ENCODE measurements around the gene TAS2R1. TPM values are rescaled to one million over a fixed set of nuclear protein-coding genes. Genes with fewer than 3 reads are reported as not detected.

Gene TAS2R1
- total RNA-seq, 1 experiment from 2014 or later, result not detected

DNA sequence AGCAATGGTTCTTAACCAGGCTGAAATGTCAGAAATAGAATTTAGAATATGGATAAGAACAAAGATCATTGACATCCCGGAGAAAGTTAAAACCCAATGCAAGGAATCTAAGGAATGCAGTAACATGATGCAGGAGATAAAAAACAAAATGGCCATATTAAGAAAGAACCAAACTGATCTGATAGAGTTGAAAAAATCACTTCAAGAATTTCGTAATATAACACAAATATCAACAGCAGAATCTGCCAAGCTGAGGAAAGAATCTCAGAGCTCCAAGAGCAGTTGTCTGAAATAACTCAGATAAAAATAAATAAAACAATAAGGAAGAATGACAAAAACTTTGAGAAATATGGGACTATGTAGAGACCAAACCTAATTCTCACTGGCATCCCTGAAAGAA lies 37.8 kb upstream of the TAS2R1 start:
- ChIA-PET CTCF (no interaction called here), RAD21 (ENCODE audit: low non-redundant PET in 1 of 2, low total read pairs in 2 of 2, uncharacterized antibody in 2 of 2, unreplicated experiment in 2 of 2) (no interaction called here), POLR2A (no interaction called here)
- TF ChIP-seq POLR2A (IDR thresholded peaks at IDR 0.05; ENCODE audit: borderline replicate concordance, extremely low read depth, insufficient read depth, insufficient read length), result no peak
- TF ChIP-seq ELF1 (IDR thresholded peaks at IDR 0.05; ENCODE audit: borderline replicate concordance, low read depth), result no peak
- no peak for TF ChIP-seq SRF (IDR thresholded peaks at IDR 0.05; ENCODE audit: low read depth)
- TF ChIP-seq CEBPB (IDR thresholded peaks at IDR 0.05; ENCODE audit: low read depth), result no peak
- intact Hi-C loops (cut with micrococcal nuclease), result no loop called here
- Histone ChIP-seq H3K79me2 (ENCODE audit: insufficient read depth, low read length) (no peaks in the 10 kb centered on the region), H4K20me1 (ENCODE audit: insufficient read depth) (no peaks in the 10 kb centered on the region), H3K4me2 (ENCODE audit: low read length) (no peak overlapping the region), H3K4me3 (replicated peaks in 1 of 2; ENCODE audit: low read depth in 1 of 2, low read length in 2 of 2) (no peak overlapping the region), H3K9me2 (ENCODE audit: insufficient read depth) (no peaks in the 10 kb centered on the region), H2AFZ (ENCODE audit: low read depth, low read length, poor library complexity, severe bottlenecking) (no peak overlapping the region), H3K27me3 (ENCODE audit: insufficient read depth, low read length) (no peaks in the 10 kb centered on the region), H3K9ac (ENCODE audit: low read length) (no peak overlapping the region), H3K9me3 (ENCODE audit: control insufficient read depth in 1 of 2, insufficient read depth in 1 of 2, low read depth in 1 of 2, low read length in 2 of 2) (peaks cover 3 to 5% of the 10 kb centered on the region in 2 experiments; a peak in 2 of 4 replicates), H3K4me1 (ENCODE audit: control insufficient read depth in 1 of 2, insufficient read depth in 2 of 2, low read length in 2 of 2) (no peaks in the 10 kb centered on the region), H3K27ac (ENCODE audit: low read depth, low read length) (no peak overlapping the region), H3K36me3 (ENCODE audit: control insufficient read depth in 1 of 2, insufficient read depth in 2 of 2, low read length in 2 of 2) (no peaks in the 10 kb centered on the region)
- BruUV-seq (replicated peaks), result no TSS peak
- no peak for DNase-seq (ENCODE audit: low read depth, low spot score)
- no peak for ATAC-seq

DNA sequence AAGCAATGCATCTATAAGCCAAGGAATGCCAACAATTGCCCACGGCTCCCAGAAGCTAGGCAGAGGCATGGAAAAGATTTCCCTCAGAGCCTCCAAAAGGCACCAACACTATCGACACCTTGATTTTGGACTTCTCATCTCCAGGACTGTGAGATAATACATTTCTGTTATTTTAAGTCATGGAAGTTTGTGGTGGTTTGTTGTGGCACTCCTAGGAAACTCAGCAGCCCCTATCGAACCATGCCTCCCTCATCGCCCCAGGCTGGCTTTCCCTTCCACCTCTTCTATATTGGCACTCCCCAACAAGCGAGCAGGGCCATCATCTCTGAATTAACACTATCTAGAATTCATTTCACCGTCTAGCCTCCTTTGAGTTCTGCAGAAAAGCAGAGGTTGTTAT lies 33.7 kb upstream of the TAS2R1 start:
- Histone ChIP-seq H4K20me1 (ENCODE audit: insufficient read depth) (no peaks in the 10 kb centered on the region), H3K4me1 (ENCODE audit: control insufficient read depth in 1 of 2, insufficient read depth in 2 of 2, low read length in 2 of 2) (no peaks in the 10 kb centered on the region), H3K9ac (ENCODE audit: low read length) (no peak overlapping the region), H3K4me2 (ENCODE audit: low read length) (no peak overlapping the region), H3K36me3 (ENCODE audit: control insufficient read depth in 1 of 2, insufficient read depth in 2 of 2, low read length in 2 of 2) (no peaks in the 10 kb centered on the region), H3K79me2 (ENCODE audit: insufficient read depth, low read length) (no peaks in the 10 kb centered on the region), H3K4me3 (replicated peaks in 1 of 2; ENCODE audit: low read depth in 1 of 2, low read length in 2 of 2) (no peak overlapping the region), H2AFZ (ENCODE audit: low read depth, low read length, poor library complexity, severe bottlenecking) (no peak overlapping the region), H3K9me2 (ENCODE audit: insufficient read depth) (no peaks in the 10 kb centered on the region), H3K9me3 (ENCODE audit: control insufficient read depth in 1 of 2, insufficient read depth in 1 of 2, low read depth in 1 of 2, low read length in 2 of 2) (peaks cover 3 to 9% of the 10 kb centered on the region in 2 experiments; a peak in 2 of 4 replicates), H3K27me3 (ENCODE audit: insufficient read depth, low read length) (no peaks in the 10 kb centered on the region), H3K27ac (ENCODE audit: low read depth, low read length) (no peak overlapping the region)
- ATAC-seq, result no peak
- BruUV-seq (replicated peaks), result no TSS peak
- TF ChIP-seq, protein P1, sequence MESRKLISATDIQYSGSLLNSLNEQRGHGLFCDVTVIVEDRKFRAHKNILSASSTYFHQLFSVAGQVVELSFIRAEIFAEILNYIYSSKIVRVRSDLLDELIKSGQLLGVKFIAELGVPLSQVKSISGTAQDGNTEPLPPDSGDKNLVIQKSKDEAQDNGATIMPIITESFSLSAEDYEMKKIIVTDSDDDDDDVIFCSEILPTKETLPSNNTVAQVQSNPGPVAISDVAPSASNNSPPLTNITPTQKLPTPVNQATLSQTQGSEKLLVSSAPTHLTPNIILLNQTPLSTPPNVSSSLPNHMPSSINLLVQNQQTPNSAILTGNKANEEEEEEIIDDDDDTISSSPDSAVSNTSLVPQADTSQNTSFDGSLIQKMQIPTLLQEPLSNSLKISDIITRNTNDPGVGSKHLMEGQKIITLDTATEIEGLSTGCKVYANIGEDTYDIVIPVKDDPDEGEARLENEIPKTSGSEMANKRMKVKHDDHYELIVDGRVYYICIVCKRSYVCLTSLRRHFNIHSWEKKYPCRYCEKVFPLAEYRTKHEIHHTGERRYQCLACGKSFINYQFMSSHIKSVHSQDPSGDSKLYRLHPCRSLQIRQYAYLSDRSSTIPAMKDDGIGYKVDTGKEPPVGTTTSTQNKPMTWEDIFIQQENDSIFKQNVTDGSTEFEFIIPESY (IDR thresholded peaks at IDR 0.05; ENCODE audit: extremely low read depth, insufficient replicate concordance, low read length), result no peak
- TF ChIP-seq TCF7L2 (IDR thresholded peaks at IDR 0.05; ENCODE audit: borderline replicate concordance, extremely low read depth, insufficient read depth, insufficient read length), result no peak
- no peak for TF ChIP-seq ZFX (IDR thresholded peaks at IDR 0.05)
- TF ChIP-seq SP1 (IDR thresholded peaks at IDR 0.05; ENCODE audit: low read depth), result no peak
- TF ChIP-seq, protein P2, sequence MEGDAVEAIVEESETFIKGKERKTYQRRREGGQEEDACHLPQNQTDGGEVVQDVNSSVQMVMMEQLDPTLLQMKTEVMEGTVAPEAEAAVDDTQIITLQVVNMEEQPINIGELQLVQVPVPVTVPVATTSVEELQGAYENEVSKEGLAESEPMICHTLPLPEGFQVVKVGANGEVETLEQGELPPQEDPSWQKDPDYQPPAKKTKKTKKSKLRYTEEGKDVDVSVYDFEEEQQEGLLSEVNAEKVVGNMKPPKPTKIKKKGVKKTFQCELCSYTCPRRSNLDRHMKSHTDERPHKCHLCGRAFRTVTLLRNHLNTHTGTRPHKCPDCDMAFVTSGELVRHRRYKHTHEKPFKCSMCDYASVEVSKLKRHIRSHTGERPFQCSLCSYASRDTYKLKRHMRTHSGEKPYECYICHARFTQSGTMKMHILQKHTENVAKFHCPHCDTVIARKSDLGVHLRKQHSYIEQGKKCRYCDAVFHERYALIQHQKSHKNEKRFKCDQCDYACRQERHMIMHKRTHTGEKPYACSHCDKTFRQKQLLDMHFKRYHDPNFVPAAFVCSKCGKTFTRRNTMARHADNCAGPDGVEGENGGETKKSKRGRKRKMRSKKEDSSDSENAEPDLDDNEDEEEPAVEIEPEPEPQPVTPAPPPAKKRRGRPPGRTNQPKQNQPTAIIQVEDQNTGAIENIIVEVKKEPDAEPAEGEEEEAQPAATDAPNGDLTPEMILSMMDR (IDR thresholded peaks at IDR 0.05 in 2 of 3, conservative IDR thresholded peaks at IDR 0.05 in 1 of 3; ENCODE audit: borderline replicate concordance in 1 of 3, insufficient read depth in 1 of 3, low read depth in 2 of 3, low read length in 2 of 3), result no peak
- no peak for TF ChIP-seq EZH2 (IDR thresholded peaks at IDR 0.05)
- no peak for TF ChIP-seq FOSL1 (IDR thresholded peaks at IDR 0.05; ENCODE audit: low read depth)
- TF ChIP-seq ZNF274 (IDR thresholded peaks at IDR 0.05; ENCODE audit: low read depth, low read length), result no peak
- no peak for TF ChIP-seq POLR2A (IDR thresholded peaks at IDR 0.05; ENCODE audit: borderline replicate concordance, extremely low read depth, insufficient read depth, insufficient read length)
- TF ChIP-seq, protein P3, sequence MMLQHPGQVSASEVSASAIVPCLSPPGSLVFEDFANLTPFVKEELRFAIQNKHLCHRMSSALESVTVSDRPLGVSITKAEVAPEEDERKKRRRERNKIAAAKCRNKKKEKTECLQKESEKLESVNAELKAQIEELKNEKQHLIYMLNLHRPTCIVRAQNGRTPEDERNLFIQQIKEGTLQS (IDR thresholded peaks at IDR 0.05), result no peak
- TF ChIP-seq JUND (IDR thresholded peaks at IDR 0.05), result no peak
- intact Hi-C loops (cut with micrococcal nuclease), result no loop called here
- RAD21 ChIA-PET (ENCODE audit: low non-redundant PET in 1 of 2, low total read pairs in 2 of 2, uncharacterized antibody in 2 of 2, unreplicated experiment in 2 of 2), result no interaction called here
- DNase-seq (ENCODE audit: low read depth, low spot score), result no peak
- POLR2A ChIA-PET, result no interaction called here
- CTCF ChIA-PET, result no interaction called here

Measured in HCT116 (cell line).